Muscle layer of duodenum (tissue), 2 donors: ENCODE data around the gene MYOM3.

ENCODE experiments used
- H3K27ac ChIP-seq: one replicate; pipeline ENCODE4 v1.7.0; 2013; ENCODE audit warnings: mild to moderate bottlenecking, low read length
- H3K27me3 ChIP-seq: one replicate; pipeline ENCODE4 v1.7.0; 2013; ENCODE audit warnings: low read depth, mild to moderate bottlenecking, control low read depth, low read length
- H3K36me3 ChIP-seq, 2 donors: one replicate each; pipeline ENCODE4 v1.7.0; 2013; ENCODE audit warnings: low read length in 2 of 2, control low read depth in 1 of 2, mild to moderate bottlenecking in 1 of 2; ENCODE audit not compliant: insufficient read depth in 2 of 2, control insufficient read depth in 1 of 2
- H3K4me1 ChIP-seq, 2 donors: one replicate each; pipeline ENCODE4 v1.7.0; 2013; ENCODE audit warnings: low read length in 2 of 2, mild to moderate bottlenecking in 2 of 2, control low read depth in 1 of 2, moderate library complexity in 1 of 2; ENCODE audit not compliant: insufficient read depth in 2 of 2, control insufficient read depth in 1 of 2
- H3K4me3 ChIP-seq, 2 donors: one replicate each; pipeline ENCODE4 v1.7.0; 2013; ENCODE audit warnings: low read length in 2 of 2, low read depth in 1 of 2, mild to moderate bottlenecking in 1 of 2
- H3K9me3 ChIP-seq, 2 donors: one replicate each; pipeline ENCODE4 v1.7.0; 2013; ENCODE audit warnings: low read length in 2 of 2, control low read depth in 1 of 2, mild to moderate bottlenecking in 1 of 2; ENCODE audit not compliant: control insufficient read depth in 1 of 2
- donor health status: healthy.

Gene MYOM3

DNA sequence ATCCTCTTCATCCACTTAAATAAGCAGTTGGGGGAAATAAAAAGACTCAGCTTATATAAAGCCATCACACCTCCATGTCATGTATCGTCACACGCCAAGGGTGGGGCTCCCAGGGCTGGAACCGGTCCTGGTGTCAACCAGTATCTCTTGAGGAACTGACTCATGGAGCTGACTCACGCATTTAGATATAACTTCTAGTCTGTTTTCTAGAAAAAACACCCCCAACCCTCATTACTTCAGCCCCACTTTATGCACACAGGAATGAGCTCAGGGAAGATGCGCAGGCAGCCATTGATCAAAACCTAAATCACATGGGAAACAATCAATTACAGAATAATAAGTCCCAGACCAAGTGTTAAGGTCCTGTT lies 37.9 kb upstream of the MYOM3 start:
- H3K4me1 ChIP-seq = peaks cover 3 to 7% of the 10 kb centered on the region in 2 donors
- no peaks in the 10 kb centered on the region for H3K36me3 ChIP-seq
- H3K27ac ChIP-seq = no peak overlapping the region
- no peaks in the 10 kb centered on the region for H3K9me3 ChIP-seq
- peak overlapping the region in 1 of 2 donors; percentile 47 for H3K4me3 ChIP-seq
- no peaks in the 10 kb centered on the region for H3K27me3 ChIP-seq

GRCh38 chr1:24147816-24148215 lies 35.9 kb upstream of the MYOM3 start:
- no peak overlapping the region for H3K27ac ChIP-seq
- peaks cover 3 to 7% of the 10 kb centered on the region in 2 donors for H3K4me1 ChIP-seq
- H3K9me3 ChIP-seq = no peaks in the 10 kb centered on the region
- no peak overlapping the region for H3K4me3 ChIP-seq
- H3K36me3 ChIP-seq = no peaks in the 10 kb centered on the region
- no peaks in the 10 kb centered on the region for H3K27me3 ChIP-seq

DNA sequence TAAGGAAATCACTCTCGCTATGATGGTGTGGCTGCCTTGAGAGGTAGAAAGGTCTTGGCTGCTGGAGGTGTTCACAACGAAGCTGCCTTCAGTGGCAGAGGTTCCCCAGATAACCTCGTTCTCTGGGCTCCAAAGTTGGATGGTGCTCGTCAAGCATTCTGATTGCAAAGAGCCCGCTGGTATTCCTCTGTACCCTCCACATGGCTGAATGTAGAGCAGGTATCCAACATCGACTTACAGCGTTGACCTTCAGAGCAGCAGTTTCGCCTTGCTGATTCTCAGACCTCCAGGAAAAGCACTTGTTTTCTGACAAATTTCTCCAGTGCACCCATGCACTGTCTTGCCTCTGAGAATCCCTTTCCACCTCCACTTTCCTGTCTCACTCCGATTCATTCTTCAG lies 35.3 kb upstream of the MYOM3 start:
- Histone ChIP-seq H3K4me1 (peaks cover 3 to 7% of the 10 kb centered on the region in 2 donors), H3K36me3 (no peaks in the 10 kb centered on the region), H3K27ac (no peak overlapping the region), H3K4me3 (no peak overlapping the region), H3K9me3 (no peaks in the 10 kb centered on the region), H3K27me3 (no peaks in the 10 kb centered on the region)

DNA sequence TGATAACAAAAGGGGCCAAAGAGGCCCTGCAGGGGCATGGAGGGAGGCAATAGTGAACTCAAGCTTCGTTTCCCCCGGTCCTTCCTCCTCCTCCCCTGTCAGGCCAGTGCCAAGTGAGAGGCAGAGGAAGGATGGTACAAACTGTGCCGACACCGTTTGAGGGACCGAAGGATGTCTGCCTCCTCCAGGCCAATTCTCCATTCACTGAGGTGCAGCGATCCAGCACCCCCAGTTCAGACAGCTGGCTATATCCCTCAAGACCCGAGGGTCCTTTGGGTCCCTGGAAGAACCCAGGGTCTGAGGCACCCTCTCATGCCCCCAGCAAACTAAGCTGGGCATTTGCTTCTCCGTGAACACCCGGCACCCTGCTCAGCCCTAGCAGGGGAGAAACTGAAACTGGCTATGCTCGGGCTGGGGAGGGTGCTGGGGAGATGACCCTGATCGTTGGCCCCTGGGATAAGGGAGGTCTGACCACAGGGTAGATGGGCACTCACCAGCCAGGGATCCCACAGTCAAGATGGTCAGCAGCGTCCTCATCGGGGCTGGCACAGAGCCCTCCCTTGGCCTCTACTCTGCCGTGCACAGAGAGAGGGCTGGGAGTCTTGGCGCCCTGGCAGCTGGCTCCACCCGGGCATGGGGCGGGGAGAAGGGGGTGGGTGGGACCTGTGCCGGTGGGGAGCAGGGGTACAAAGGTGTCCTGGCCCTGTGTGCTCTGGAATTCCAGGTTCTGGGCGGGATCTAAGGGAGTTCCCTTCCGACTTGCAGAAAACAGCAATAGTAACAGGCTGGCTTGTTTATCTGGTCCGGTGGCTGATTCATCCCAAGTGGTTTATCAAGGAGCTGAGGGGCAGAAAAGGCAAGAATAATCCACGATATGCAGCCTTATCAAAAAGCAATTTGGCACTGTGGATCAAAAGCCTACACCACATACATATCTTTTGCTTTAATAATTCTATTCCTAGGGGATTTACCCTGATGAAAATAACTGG lies 30.9 kb upstream of the MYOM3 start, which contains the start of gene IL22RA1:
TSS of gene IL22RA1 (minus strand) at position 595 of the 989 bp plus-strand sequence. CDS start at position 537, 58 bp downstream.
- Histone ChIP-seq H3K27ac (peak within 1 kb of the TSS; percentile 67), H3K4me1 (no peaks in the 10 kb centered on the region), H3K36me3 (no peaks in the 10 kb centered on the region), H3K9me3 (no peaks in the 10 kb centered on the region), H3K27me3 (no peaks in the 10 kb centered on the region), H3K4me3 (peak within 1 kb of the TSS; percentile 46 to 67)

DNA sequence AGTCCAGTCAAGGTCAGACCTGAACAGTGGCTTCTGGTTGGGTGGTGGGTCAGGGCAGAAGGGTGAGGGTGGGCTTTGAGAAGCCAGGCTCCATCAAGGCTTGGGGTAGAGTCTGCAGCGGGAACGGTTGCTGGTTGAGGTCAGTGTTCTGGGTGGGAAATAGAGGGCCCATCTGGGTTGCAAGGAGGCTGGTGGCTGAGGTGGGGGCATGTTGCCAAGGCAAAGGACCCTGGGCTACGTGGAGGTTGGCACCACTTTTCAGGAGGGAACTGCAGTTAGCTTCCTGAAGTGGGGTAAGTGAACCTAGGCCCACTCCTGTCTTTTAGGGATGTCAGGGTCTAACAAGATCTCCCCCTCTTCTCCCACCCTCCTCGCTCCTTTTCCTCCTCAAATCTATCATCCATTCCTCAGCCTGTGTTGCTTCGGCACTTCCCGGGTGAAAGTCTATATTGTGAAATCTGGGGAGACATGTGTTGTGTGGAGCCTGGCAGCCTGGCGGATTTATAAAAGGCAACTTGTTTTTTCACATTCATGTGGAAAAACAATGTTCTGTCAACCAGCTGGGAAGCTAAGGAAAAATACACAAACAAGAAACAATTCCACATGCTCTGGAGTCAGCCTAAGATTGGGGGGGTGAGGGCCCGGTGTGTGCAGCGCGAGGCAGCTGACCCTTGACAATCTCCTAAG lies 29.5 kb upstream of the MYOM3 start:
- H3K36me3 ChIP-seq = no peaks in the 10 kb centered on the region
- H3K4me1 ChIP-seq = no peaks in the 10 kb centered on the region
- H3K4me3 ChIP-seq = no peak overlapping the region
- H3K27me3 ChIP-seq = no peaks in the 10 kb centered on the region
- H3K9me3 ChIP-seq = no peaks in the 10 kb centered on the region
- H3K27ac ChIP-seq = no peak overlapping the region

- Histone ChIP-seq H3K4me1 (no peaks in the 10 kb centered on the region), H3K27me3 (no peaks in the 10 kb centered on the region), H3K36me3 (no peaks in the 10 kb centered on the region), H3K27ac (no peak overlapping the region), H3K4me3 (no peak overlapping the region), H3K9me3 (no peaks in the 10 kb centered on the region)
Observed at GRCh38 chr1:24140741-24141181, 28.8 kb upstream of the MYOM3 start.

DNA sequence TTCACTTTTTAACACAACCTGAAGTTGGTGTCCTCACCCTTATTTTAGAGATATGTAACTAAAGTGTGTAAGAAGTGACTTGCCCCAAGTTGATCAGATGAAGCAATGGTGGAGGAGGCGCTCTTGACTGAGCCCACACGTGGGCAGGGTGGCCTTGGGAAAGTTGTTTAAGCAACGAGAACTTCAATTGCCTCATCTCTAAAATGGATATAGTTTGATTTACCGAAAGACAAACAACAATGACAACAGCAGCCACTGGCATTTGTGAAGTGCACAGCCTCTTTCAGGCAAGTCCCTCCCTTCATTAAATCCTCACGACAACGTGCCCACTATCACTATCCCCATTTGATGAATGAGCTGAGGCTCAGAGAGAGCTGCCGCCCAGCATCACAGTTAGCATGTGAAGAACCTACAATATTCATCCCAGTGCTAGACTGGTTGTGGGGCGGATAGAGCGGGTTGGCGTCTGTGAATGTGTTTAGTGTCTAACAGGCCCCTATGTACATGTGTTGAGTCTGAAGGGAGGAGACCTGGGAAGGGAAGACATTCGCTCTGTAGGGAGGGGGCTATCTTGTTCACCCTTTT lies 28.0 kb upstream of the MYOM3 start:
- Histone ChIP-seq H3K4me3 (no peak overlapping the region), H3K36me3 (no peaks in the 10 kb centered on the region), H3K4me1 (no peaks in the 10 kb centered on the region)

GRCh38 chr1:24139222-24139489 lies 27.2 kb upstream of the MYOM3 start:
- Histone ChIP-seq H3K27ac (no peak overlapping the region), H3K27me3 (no peaks in the 10 kb centered on the region), H3K9me3 (no peaks in the 10 kb centered on the region), H3K4me1 (no peaks in the 10 kb centered on the region), H3K36me3 (no peaks in the 10 kb centered on the region), H3K4me3 (no peak overlapping the region)

More for the DNA sequence above, 28.0 kb upstream of the MYOM3 start:
- H3K27me3 ChIP-seq = no peaks in the 10 kb centered on the region
- H3K9me3 ChIP-seq = no peaks in the 10 kb centered on the region
- no peak overlapping the region for H3K27ac ChIP-seq

- H3K9me3 ChIP-seq = no peaks in the 10 kb centered on the region
- no peaks in the 10 kb centered on the region for H3K27me3 ChIP-seq
- H3K4me3 ChIP-seq = no peak overlapping the region
- H3K36me3 ChIP-seq = no peaks in the 10 kb centered on the region
- H3K27ac ChIP-seq = no peak overlapping the region
- H3K4me1 ChIP-seq = no peaks in the 10 kb centered on the region
Observed at GRCh38 chr1:24138476-24139221, 26.7 kb upstream of the MYOM3 start.

DNA sequence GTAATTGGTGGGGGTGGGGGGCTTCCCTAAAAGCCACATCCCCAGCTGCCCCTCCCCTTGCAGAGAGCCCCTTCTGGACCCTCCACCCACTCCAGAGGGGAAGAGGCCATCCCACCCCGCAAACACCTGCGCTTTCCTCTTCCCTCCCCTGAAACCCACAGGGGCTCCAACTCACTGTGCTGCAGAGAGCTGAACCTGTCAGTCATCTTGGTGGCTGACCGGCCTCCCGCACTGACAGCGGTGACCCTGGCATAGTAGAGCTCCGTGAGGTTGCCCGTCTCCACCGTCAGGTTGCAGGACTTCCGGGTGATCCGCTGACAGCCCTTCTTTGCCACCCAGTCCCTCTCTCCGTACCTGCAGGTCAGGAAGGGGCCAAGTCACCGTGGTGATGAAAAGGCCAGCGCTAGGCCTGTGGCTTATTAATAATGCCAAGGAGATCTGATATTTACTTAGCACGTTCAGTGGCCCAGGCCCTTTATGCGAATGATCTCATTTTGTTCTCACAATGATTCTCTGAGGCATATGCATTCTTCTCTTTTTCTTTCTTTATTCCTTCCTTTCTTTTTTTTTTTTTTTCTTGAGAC lies 25.1 kb upstream of the MYOM3 start:
- no peaks in the 10 kb centered on the region for H3K36me3 ChIP-seq
- H3K9me3 ChIP-seq = no peaks in the 10 kb centered on the region
- H3K4me1 ChIP-seq = no peaks in the 10 kb centered on the region
- no peaks in the 10 kb centered on the region for H3K27me3 ChIP-seq
- H3K27ac ChIP-seq = no peak overlapping the region
- no peak overlapping the region for H3K4me3 ChIP-seq
